HepG2 (cell line): Measurements from ENCODE around the gene ZNF829.

ENCODE experiments used
- ATF6 ChIP-seq: sonication (generic); formaldehyde crosslinking; conservative IDR thresholded peaks from 2 replicates; pipeline ENCODE4 v1.4.0; 2020; ENCODE audit warnings: missing genetic modification reagents
- CBX5 ChIP-seq: sonication (generic); formaldehyde crosslinking; IDR thresholded peaks from 2 replicates; pipeline ENCODE4 v1.4.0; 2020; ENCODE audit warnings: missing genetic modification reagents, borderline replicate concordance

DNA sequence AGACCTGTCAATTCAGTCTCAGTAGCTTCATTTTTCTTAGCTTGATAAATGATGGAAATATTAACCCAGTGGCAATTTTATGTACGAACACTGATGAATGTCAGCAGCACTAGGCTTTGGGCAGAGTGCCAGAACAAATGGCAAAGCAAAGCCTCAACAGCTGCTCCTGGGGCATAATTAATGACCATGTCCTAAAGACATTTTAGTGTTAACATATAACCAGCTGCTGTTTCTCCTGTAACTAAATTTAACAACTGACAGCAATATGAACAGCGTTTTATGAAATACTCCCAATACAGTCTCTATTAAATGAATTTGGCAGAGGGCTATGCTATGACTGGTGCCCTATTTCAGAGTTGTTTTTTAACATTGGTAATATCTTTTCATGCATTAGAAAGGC is 47.2 kb upstream of the ZNF829 start:
- TF ChIP-seq CBX5 (no peak), ATF6 (CRISPR knock-in tag) (no peak)
